ENCODE results near the gene RAB11FIP4. TPM values are rescaled to one million over a fixed set of nuclear protein-coding genes. Genes with fewer than 3 reads are reported as not detected.

The RAB11FIP4 gene
- total RNA-seq, 1 experiment from 2014 or later: 15.1 TPM

DNA sequence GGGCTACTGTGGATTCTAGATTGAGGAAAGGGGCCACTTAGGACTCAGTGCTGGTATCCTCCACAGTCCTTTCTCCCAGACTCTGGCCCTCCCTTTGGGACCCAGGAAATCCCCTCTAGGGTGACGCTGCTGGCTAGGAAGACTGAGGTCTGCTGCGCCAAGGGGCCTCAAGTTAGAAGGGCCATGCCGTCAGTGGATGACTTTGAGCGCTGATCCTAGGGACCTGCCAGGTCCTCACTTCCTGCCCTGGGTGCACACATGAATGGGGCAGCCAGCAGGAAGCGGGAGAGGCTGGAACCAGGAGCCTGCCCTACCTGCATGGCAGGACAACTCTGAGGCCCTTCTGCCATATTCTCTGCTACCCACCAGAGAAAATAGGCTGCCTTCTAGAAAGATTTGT, 145.0 kb downstream of the RAB11FIP4 start:
- RAD21 ChIA-PET (ENCODE audit: low non-redundant PET in 1 of 2, low total read pairs in 2 of 2, uncharacterized antibody in 2 of 2, unreplicated experiment in 2 of 2): no interaction called here
- BruUV-seq (replicated peaks): no TSS peak
- no peaks in the 10 kb centered on the region for H3K9me3 ChIP-seq (ENCODE audit: control insufficient read depth in 1 of 2, insufficient read depth in 1 of 2, low read depth in 1 of 2, low read length in 2 of 2)
- CTCF ChIA-PET: no interaction called here
- TF ChIP-seq, protein P1, sequence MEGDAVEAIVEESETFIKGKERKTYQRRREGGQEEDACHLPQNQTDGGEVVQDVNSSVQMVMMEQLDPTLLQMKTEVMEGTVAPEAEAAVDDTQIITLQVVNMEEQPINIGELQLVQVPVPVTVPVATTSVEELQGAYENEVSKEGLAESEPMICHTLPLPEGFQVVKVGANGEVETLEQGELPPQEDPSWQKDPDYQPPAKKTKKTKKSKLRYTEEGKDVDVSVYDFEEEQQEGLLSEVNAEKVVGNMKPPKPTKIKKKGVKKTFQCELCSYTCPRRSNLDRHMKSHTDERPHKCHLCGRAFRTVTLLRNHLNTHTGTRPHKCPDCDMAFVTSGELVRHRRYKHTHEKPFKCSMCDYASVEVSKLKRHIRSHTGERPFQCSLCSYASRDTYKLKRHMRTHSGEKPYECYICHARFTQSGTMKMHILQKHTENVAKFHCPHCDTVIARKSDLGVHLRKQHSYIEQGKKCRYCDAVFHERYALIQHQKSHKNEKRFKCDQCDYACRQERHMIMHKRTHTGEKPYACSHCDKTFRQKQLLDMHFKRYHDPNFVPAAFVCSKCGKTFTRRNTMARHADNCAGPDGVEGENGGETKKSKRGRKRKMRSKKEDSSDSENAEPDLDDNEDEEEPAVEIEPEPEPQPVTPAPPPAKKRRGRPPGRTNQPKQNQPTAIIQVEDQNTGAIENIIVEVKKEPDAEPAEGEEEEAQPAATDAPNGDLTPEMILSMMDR (IDR thresholded peaks at IDR 0.05 in 2 of 3, conservative IDR thresholded peaks at IDR 0.05 in 1 of 3; ENCODE audit: borderline replicate concordance in 1 of 3, insufficient read depth in 1 of 3, low read depth in 2 of 3, low read length in 2 of 3): no peak
- TF ChIP-seq JUND (IDR thresholded peaks at IDR 0.05): no peak
- TF ChIP-seq POLR2AphosphoS5 (IDR thresholded peaks at IDR 0.05; ENCODE audit: low read depth, low read length): no peak
- no peaks in the 10 kb centered on the region for H3K36me3 ChIP-seq (ENCODE audit: control insufficient read depth in 1 of 2, insufficient read depth in 2 of 2, low read length in 2 of 2)
- ATAC-seq (no peak), DNase-seq (ENCODE audit: low read depth, low spot score) (no peak)
- intact Hi-C loops (cut with micrococcal nuclease): no loop called here
- no peak overlapping the region for H3K27ac ChIP-seq (ENCODE audit: low read depth, low read length)
- peaks cover 18 to 22% of the 10 kb centered on the region in 2 experiments for H3K4me1 ChIP-seq (ENCODE audit: control insufficient read depth in 1 of 2, insufficient read depth in 2 of 2, low read length in 2 of 2)
- no peaks in the 10 kb centered on the region for H3K27me3 ChIP-seq (ENCODE audit: insufficient read depth, low read length)
- POLR2A ChIA-PET: no interaction called here
- H3K79me2 ChIP-seq (ENCODE audit: insufficient read depth, low read length): no peaks in the 10 kb centered on the region
- H2AFZ ChIP-seq (ENCODE audit: low read depth, low read length, poor library complexity, severe bottlenecking): no peak overlapping the region
- no peaks in the 10 kb centered on the region for H3K9me2 ChIP-seq (ENCODE audit: insufficient read depth)
- no peak overlapping the region for H3K4me2 ChIP-seq (ENCODE audit: low read length)
- H3K4me3 ChIP-seq (replicated peaks in 1 of 2; ENCODE audit: low read depth in 1 of 2, low read length in 2 of 2): no peak overlapping the region
- no peak overlapping the region for H3K9ac ChIP-seq (ENCODE audit: low read length)
- H4K20me1 ChIP-seq (ENCODE audit: insufficient read depth): no peaks in the 10 kb centered on the region

DNA sequence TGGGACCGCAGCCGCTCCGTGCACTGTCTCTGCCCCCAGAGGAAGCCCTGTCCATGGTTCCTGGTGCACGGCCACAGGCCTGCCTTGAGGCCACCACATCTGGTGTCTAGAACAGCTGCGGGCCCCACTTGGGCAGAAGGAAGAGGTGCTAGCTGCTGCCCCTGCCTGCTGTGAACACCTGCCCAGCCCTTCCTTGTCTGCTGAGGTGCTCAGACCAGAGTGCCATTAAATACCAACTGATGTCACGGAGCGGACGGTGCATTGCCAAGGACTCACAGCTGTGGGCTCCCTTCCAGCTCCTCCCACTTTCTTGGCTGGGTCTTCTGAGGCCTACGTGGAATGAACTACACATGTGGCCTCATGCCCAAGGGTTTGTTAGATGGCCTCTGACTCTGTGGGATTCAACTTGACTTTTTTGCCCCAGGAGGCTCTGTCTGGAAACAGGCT, 146.1 kb downstream of the RAB11FIP4 start:
- H2AFZ ChIP-seq (ENCODE audit: low read depth, low read length, poor library complexity, severe bottlenecking): no peak overlapping the region
- H3K9me3 ChIP-seq (ENCODE audit: control insufficient read depth in 1 of 2, insufficient read depth in 1 of 2, low read depth in 1 of 2, low read length in 2 of 2): no peaks in the 10 kb centered on the region
- intact Hi-C loops (cut with micrococcal nuclease): no loop called here
- H3K27me3 ChIP-seq (ENCODE audit: insufficient read depth, low read length): no peaks in the 10 kb centered on the region
- no peak overlapping the region for H3K27ac ChIP-seq (ENCODE audit: low read depth, low read length)
- no TSS peak for BruUV-seq (replicated peaks)
- peaks cover 18 to 28% of the 10 kb centered on the region in 2 experiments for H3K4me1 ChIP-seq (ENCODE audit: control insufficient read depth in 1 of 2, insufficient read depth in 2 of 2, low read length in 2 of 2)
- no peaks in the 10 kb centered on the region for H3K9me2 ChIP-seq (ENCODE audit: insufficient read depth)
- H3K4me2 ChIP-seq (ENCODE audit: low read length): no peak overlapping the region
- H3K9ac ChIP-seq (ENCODE audit: low read length): no peak overlapping the region
- ChIA-PET POLR2A (no interaction called here), RAD21 (ENCODE audit: low non-redundant PET in 1 of 2, low total read pairs in 2 of 2, uncharacterized antibody in 2 of 2, unreplicated experiment in 2 of 2) (no interaction called here), CTCF (interaction anchor here (1.2 kb wide), 1 partner anchor 305 kb away, joined by 3 read pairs; no protein-coding TSS in a partner anchor)
- no peaks in the 10 kb centered on the region for H4K20me1 ChIP-seq (ENCODE audit: insufficient read depth)
- no peak overlapping the region for H3K4me3 ChIP-seq (replicated peaks in 1 of 2; ENCODE audit: low read depth in 1 of 2, low read length in 2 of 2)
- TF ChIP-seq POLR2AphosphoS5 (IDR thresholded peaks at IDR 0.05; ENCODE audit: low read depth, low read length): no peak
- DNase-seq (ENCODE audit: low read depth, low spot score) (no peak), ATAC-seq (no peak)
- H3K36me3 ChIP-seq (ENCODE audit: control insufficient read depth in 1 of 2, insufficient read depth in 2 of 2, low read length in 2 of 2): no peaks in the 10 kb centered on the region
- no peaks in the 10 kb centered on the region for H3K79me2 ChIP-seq (ENCODE audit: insufficient read depth, low read length)

All from HCT116 (cell line).